T-cell (primary cell): ENCODE data around the gene SENP7. TPM values are rescaled to one million over a fixed set of nuclear protein-coding genes. Genes with fewer than 3 reads are reported as not detected.

Experiments
- ATAC-seq, 4 experiments: fragments of 200-7000 bp in 3 of 4; fragments of 150-1000 bp in 1 of 4; cut with Tn5 transposase; replicated peaks in 1 of 4; 1 replicate in 3 of 4; 2 replicates in 1 of 4; pipeline ENCODE4 v1.10.0; 2021; ENCODE audit warnings: moderate library complexity in 3 of 4, mild to moderate bottlenecking in 2 of 4, moderate number of reproducible peaks in 1 of 4
- CTCF ChIA-PET, 2 donors: fragments of 300-600 bp; sonication (Branson Sonifier 250); formaldehyde crosslinking; loops; one replicate each; lab custom pipeline; 2022; ENCODE audit warnings: antibody characterized with exemption in 2 of 2; lab: Charles Lee
- POLR2A ChIA-PET, 2 donors: fragments of 300-600 bp; sonication (Branson Sonifier 250); formaldehyde crosslinking; loops; one replicate each; lab custom pipeline; 2022; ENCODE audit warnings: antibody characterized with exemption in 2 of 2; lab: Charles Lee
- DNase-seq, 35 experiments: peaks; one replicate each; pipeline versions ENCODE4 v3.0.0 to v3.0.0-alpha.2; 2013 to 2023
- H3K27ac ChIP-seq: one replicate; pipeline ENCODE4 v1.5.1; 2013; ENCODE audit warnings: low read length
- H3K27me3 ChIP-seq, 2 experiments: replicated peaks in 1 of 2; 1 replicate in 1 of 2; 2 replicates in 1 of 2; pipeline versions ENCODE4 v1.6.1 to v1.7.0; 2013; ENCODE audit warnings: low read length in 1 of 2, mixed read lengths in 1 of 2; ENCODE audit not compliant: control insufficient read depth in 2 of 2, insufficient read depth in 2 of 2; ENCODE audit errors: extremely low read depth in 1 of 2
- H3K36me3 ChIP-seq, 2 donors: 1 replicate in 1 of 2; 2 replicates in 1 of 2; pipeline versions ENCODE4 v1.6.1 to v1.7.0; 2013; ENCODE audit warnings: low read length in 1 of 2; ENCODE audit not compliant: control insufficient read depth in 2 of 2, insufficient read depth in 1 of 2; ENCODE audit errors: extremely low read depth in 1 of 2
- H3K4me1 ChIP-seq, 2 experiments: 1 replicate in 1 of 2; 2 replicates in 1 of 2; pipeline versions ENCODE4 v1.6.1 to v1.7.0; 2013; ENCODE audit warnings: low read length in 2 of 2, mixed read lengths in 1 of 2; ENCODE audit not compliant: insufficient read depth in 2 of 2, control insufficient read depth in 1 of 2; ENCODE audit errors: extremely low read depth in 1 of 2
- H3K4me3 ChIP-seq, 2 donors: 1 replicate in 1 of 2; 2 replicates in 1 of 2; pipeline versions ENCODE4 v1.5.1 to v1.7.0; 2013; ENCODE audit warnings: mild to moderate bottlenecking in 2 of 2, low read length in 1 of 2, moderate library complexity in 1 of 2; ENCODE audit not compliant: control insufficient read depth in 1 of 2; ENCODE audit errors: extremely low read depth in 1 of 2
- H3K9me3 ChIP-seq: 2 replicates; pipeline ENCODE4 v1.7.0; 2013
- H3K27ac Mint-ChIP-seq, 2 donors: one replicate each; pipeline ENCODE4 v1.8.0; 2020 to 2021; ENCODE audit warnings: mild to moderate bottlenecking in 2 of 2, mixed read lengths in 2 of 2
- H3K27me3 Mint-ChIP-seq, 2 donors: one replicate each; pipeline ENCODE4 v1.8.0; 2021 to 2022; ENCODE audit warnings: mixed read lengths in 2 of 2
- H3K36me3 Mint-ChIP-seq: one replicate; pipeline ENCODE4 v1.8.0; 2021; ENCODE audit warnings: mixed read lengths
- H3K4me1 Mint-ChIP-seq, 3 donors: one replicate each; pipeline ENCODE4 v1.8.0; 2020 to 2022; ENCODE audit warnings: mixed read lengths in 3 of 3, mild to moderate bottlenecking in 1 of 3
- H3K4me3 Mint-ChIP-seq, 3 donors: one replicate each; pipeline ENCODE4 v1.8.0; 2020 to 2022; ENCODE audit warnings: mild to moderate bottlenecking in 3 of 3, mixed read lengths in 3 of 3, moderate library complexity in 3 of 3
- H3K9me3 Mint-ChIP-seq, 3 donors: one replicate each; pipeline ENCODE4 v1.8.0; 2020 to 2022; ENCODE audit warnings: mixed read lengths in 3 of 3
- WGBS: methylation state at CpG from one replicate; pipeline ENCODE4 v1.1.5; 2013; ENCODE audit warnings: missing lambda C conversion rate; ENCODE audit not compliant: insufficient coverage; 5-methylcytosine and 5-hydroxymethylcytosine counted together
- total RNA-seq, 35 experiments: library from RNA in 6 of 35; stranded (reverse) in 6 of 35; fragments of 120-200 nt in 1 of 35; gene quantifications; one replicate each; pipeline versions ENCODE4 v1.2.1 to v1.2.4 and lab custom pipeline; 2013 to 2026

Gene SENP7
- total RNA-seq, 5 donors from 2014 or later (not counting 1 experiment from before 2014, with no cell fraction given), result 45.8 to 55.9 (median 48.6) TPM

DNA sequence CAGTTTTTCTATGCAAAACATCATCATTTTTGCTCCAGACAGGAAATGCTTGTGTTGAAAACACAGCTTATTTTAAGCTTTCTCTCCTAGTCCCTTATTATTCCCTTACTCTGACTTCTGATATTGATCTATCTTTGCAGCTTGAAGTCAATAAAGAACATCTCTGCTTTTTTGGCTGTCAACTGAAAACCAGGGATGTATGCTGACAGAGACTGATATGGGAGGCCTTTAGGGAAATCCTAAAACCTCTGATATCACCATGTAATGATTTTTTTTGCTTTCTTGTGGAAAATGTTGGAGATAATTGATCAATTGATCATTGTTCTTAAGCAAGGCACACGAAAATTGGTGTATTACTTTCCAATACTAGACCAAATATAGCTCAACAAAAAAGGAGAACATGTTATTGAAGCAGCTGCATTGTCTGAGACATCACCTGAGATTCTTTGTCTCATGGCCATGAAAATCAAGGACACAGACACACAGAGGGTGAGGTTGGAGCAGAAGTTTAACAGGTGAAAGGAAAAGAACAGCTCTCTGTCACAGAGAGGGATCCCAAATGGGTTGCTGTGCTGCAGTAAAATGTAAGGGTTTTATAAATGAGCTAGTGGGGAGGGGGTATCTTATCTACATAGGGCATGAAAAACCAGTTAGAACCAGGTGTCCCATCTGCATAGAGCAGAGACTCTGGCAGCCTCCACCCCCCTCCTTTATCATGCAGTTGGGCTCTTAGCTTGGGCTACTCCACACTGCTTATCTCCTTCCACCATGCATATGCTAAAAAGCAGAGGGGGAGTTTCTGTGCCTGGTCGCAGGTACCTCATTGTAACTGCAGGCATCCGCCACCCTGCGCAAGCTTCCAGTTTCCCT is 17.0 kb upstream of the SENP7 start:
- CTCF ChIA-PET, result interaction anchor here (0.5 to 1.0 kb wide), 6 partner anchors 11 to 92 kb away, joined by 3 to 5 read pairs (median 3); partner anchors contain the start of gene SENP7 (in 1 of the 2)
- ATAC-seq, result peak in 3 of 4 experiments; percentile 35 to 64 (median 35)
- Mint-ChIP-seq H3K27me3 (no peaks in the 10 kb centered on the region), H3K4me1 (peaks cover 41 to 48% (median 43%) of the 10 kb centered on the region in 3 donors), H3K27ac (peak overlapping the region; percentile 85 to 94), H3K4me3 (peak overlapping the region in 2 of 3 donors; percentile 43 to 63), H3K36me3 (peaks cover 6% of the 10 kb centered on the region), H3K9me3 (peaks cover 0 to 7% (median 3%) of the 10 kb centered on the region in 3 donors)
- DNase-seq, result no peak
- Histone ChIP-seq H3K4me3 (no peak overlapping the region), H3K9me3 (no peaks in the 10 kb centered on the region), H3K27me3 (no peaks in the 10 kb centered on the region), H3K4me1 (peaks cover 18 to 31% of the 10 kb centered on the region in 2 experiments), H3K27ac (peak overlapping the region; percentile 71), H3K36me3 (no peaks in the 10 kb centered on the region)
- no CpG with 5 or more reads among the region's 4 CpGs for WGBS
- POLR2A ChIA-PET, result interaction anchor here (0.5 to 1.7 kb wide), 4 partner anchors 12 to 44 kb away, joined by 3 to 8 read pairs (median 6); partner anchors contain the start of gene PCNP (in 1 of the 2)

DNA sequence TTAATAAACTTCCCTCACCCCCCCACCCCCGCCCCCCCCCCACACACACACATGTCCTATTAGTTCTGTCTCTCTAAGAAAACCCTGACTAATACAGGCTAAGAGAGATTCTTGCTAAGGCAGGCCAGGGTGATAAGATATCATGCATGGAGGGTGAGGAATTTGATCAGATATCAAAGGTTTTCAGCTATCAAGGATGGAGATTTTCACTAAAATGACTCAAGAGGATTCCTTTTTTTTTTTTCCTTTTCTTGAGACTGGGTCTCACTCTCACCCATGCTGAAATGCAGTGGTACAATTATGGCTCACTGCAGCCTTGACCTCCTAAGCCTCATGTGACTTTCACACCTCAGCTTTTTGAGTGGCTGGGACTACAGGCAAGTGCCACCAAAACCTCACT is 14.9 kb upstream of the SENP7 start:
- ATAC-seq, result no peak
- H3K27me3 ChIP-seq, result no peaks in the 10 kb centered on the region
- no peak overlapping the region for H3K4me3 Mint-ChIP-seq
- H3K27ac ChIP-seq, result no peak overlapping the region
- no peaks in the 10 kb centered on the region for H3K36me3 ChIP-seq
- no peaks in the 10 kb centered on the region for H3K9me3 ChIP-seq
- POLR2A ChIA-PET, result no interaction called here
- H3K4me1 Mint-ChIP-seq, result peaks cover 40 to 47% (median 45%) of the 10 kb centered on the region in 3 donors
- no peak for DNase-seq
- peaks cover 10% of the 10 kb centered on the region for H3K36me3 Mint-ChIP-seq
- no peak overlapping the region for H3K4me3 ChIP-seq
- no peak overlapping the region for H3K27ac Mint-ChIP-seq
- CTCF ChIA-PET, result interaction anchor here in 1 of 2 donors (1.0 kb wide), 1 partner anchor 35 kb away, joined by 3 read pairs; no protein-coding TSS in a partner anchor
- H3K9me3 Mint-ChIP-seq, result peaks cover 0 to 10% (median 5%) of the 10 kb centered on the region in 3 donors
- no peaks in the 10 kb centered on the region for H3K27me3 Mint-ChIP-seq
- no CpG with 5 or more reads among the region's 1 CpG for WGBS
- H3K4me1 ChIP-seq, result peaks cover 18 to 33% of the 10 kb centered on the region in 2 experiments

DNA sequence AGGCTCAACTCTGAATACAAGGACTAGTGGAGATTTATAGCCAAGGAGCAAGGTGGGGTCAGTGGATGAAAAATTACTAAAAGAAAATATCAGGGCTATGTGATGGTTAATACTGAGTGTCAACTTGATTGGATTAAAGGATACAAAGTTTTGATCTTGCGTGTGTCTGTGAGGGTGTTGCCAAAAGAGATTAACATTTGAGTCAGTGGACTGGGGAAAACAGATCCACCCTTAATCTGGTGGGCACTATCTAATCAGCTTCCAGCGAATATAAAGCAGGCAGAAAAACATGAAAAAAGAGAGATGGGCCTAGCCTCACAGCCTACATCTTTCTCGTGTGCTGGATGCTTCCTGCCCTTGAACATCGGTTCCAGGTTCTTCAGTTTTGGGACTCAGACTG is 14.4 kb upstream of the SENP7 start:
- peaks cover 0 to 10% (median 5%) of the 10 kb centered on the region in 3 donors for H3K9me3 Mint-ChIP-seq
- POLR2A ChIA-PET, result no interaction called here
- ATAC-seq, result no peak
- H3K27me3 Mint-ChIP-seq, result no peaks in the 10 kb centered on the region
- H3K9me3 ChIP-seq, result no peaks in the 10 kb centered on the region
- peaks cover 18 to 34% of the 10 kb centered on the region in 2 experiments for H3K4me1 ChIP-seq
- peak overlapping the region in 1 of 2 donors; percentile 56 for H3K27ac Mint-ChIP-seq
- no peak overlapping the region for H3K27ac ChIP-seq
- peaks cover 41 to 48% (median 48%) of the 10 kb centered on the region in 3 donors for H3K4me1 Mint-ChIP-seq
- DNase-seq, result no peak
- peaks cover 10% of the 10 kb centered on the region for H3K36me3 Mint-ChIP-seq
- H3K4me3 Mint-ChIP-seq, result no peak overlapping the region
- CTCF ChIA-PET, result no interaction called here
- H3K4me3 ChIP-seq, result no peak overlapping the region
- WGBS, result 95% methylated on average over 2 of the region's 4 CpGs
- no peaks in the 10 kb centered on the region for H3K27me3 ChIP-seq
- no peaks in the 10 kb centered on the region for H3K36me3 ChIP-seq

DNA sequence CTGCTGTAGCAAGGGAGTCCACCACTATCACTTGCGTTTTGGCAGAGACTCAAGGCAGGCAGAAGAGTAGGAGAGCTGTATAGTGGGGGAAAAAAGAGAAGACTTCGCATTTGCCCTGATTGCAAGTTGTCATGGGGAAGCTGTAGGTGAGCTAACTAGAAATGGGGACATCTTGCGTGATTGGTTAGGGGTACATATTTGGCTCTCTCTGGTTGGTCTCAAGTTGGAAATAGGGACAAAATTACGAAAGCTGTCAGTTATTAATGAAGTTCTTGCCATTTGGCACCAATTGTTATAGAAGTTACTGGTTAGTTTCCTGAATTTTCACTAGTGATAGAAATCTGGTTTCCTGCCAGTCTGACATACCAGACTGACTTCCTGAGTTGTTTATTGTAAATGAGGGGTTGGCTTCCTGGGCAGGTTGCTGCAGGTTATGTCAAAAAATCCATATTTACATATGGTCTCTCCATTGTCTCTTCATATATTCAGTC is 8.2 kb upstream of the SENP7 start:
- POLR2A ChIA-PET, result interaction anchor here in 1 of 2 donors (0.5 to 2.2 kb wide), 5 partner anchors 9 to 812 kb away, joined by 3 to 10 read pairs (median 4); partner anchors contain the start of genes PCNP, SENP7, TFG and TRMT10C
- Histone ChIP-seq H3K4me3 (no peak overlapping the region), H3K4me1 (peaks cover 37 to 59% of the 10 kb centered on the region in 2 experiments), H3K36me3 (no peaks in the 10 kb centered on the region), H3K27ac (peak overlapping the region; percentile 79), H3K9me3 (no peaks in the 10 kb centered on the region), H3K27me3 (no peaks in the 10 kb centered on the region)
- 16% methylated on average over 3 of the region's 4 CpGs for WGBS
- Mint-ChIP-seq H3K27ac (peak overlapping the region; percentile 95 to 96), H3K36me3 (peaks cover 6% of the 10 kb centered on the region), H3K4me1 (peaks cover 58 to 61% (median 58%) of the 10 kb centered on the region in 3 donors), H3K27me3 (no peaks in the 10 kb centered on the region), H3K9me3 (peaks cover 0 to 6% (median 5%) of the 10 kb centered on the region in 3 donors), H3K4me3 (peak overlapping the region; percentile 50 to 74 (median 53))
- DNase-seq (peak in 23 of 35 experiments; percentile 10 to 72 (median 28)), ATAC-seq (peak; percentile 55 to 61 (median 56))
- CTCF ChIA-PET, result interaction anchor here (0.5 to 1.3 kb wide), 3 partner anchors 36 to 1227 kb away, joined by 3 to 6 read pairs (median 3); partner anchors contain the start of gene TRMT10C (in 1 of the 2)

DNA sequence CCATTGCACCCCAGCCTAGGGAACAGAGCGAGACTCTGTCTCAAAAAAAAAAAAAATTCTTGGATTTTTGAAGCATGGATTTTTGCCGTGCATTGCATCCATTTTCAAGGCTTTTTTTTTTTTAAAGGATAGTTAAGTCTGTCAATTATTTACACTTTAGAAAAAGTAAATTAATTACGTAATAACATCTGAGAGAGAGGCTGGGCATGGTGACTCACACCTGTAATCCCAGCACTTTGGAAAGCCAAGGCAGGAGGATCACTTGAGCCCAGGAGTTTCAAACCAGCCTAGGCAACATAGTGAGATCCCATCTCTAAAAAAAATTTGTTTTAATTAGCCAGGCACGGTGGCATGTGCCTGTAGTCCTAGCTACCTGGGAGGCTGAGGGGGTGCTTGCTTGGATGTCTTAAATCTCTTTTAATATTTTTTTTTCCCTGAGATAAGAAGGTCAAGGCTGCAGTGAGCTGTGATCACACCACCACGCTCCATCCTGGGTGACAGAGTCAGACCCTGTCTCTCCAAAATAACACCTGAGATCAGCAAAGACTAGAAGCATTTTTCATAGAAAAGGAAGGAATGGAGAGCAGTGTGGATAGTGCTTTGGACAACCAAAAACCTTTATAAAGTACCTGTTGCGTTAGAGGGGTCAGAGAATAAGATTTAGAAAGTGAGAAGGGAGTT is 6.8 kb upstream of the SENP7 start:
- CTCF ChIA-PET, result no interaction called here
- H3K4me3 Mint-ChIP-seq, result peak overlapping the region in 1 of 3 donors; percentile 74
- Histone ChIP-seq H3K4me3 (no peak overlapping the region), H3K9me3 (no peaks in the 10 kb centered on the region), H3K4me1 (peaks cover 37 to 59% of the 10 kb centered on the region in 2 experiments), H3K36me3 (no peaks in the 10 kb centered on the region), H3K27ac (peak overlapping the region; percentile 97), H3K27me3 (no peaks in the 10 kb centered on the region)
- peak overlapping the region; percentile 95 to 96 for H3K27ac Mint-ChIP-seq
- POLR2A ChIA-PET, result interaction anchor here (0.6 to 1.9 kb wide), 4 partner anchors 9 to 808 kb away, joined by 3 to 23 read pairs (median 4); partner anchors contain the start of gene PCNP (in 1 of the 2)
- WGBS, result 100% methylated on average over 1 of the region's 6 CpGs
- H3K9me3 Mint-ChIP-seq, result peaks cover 0 to 1% (median under 1%) of the 10 kb centered on the region in 3 donors
- ATAC-seq, result no peak
- no peak for DNase-seq
- peaks cover 2% of the 10 kb centered on the region for H3K36me3 Mint-ChIP-seq
- H3K4me1 Mint-ChIP-seq, result peaks cover 62 to 65% (median 63%) of the 10 kb centered on the region in 3 donors
- H3K27me3 Mint-ChIP-seq, result no peaks in the 10 kb centered on the region
